ENCODE data around the gene MED31. TPM values are rescaled to one million over a fixed set of nuclear protein-coding genes. Genes with fewer than 3 reads are reported as not detected.

MED31 gene
- total and polyA plus RNA-seq, 2 donors (not counting 3 experiments of a cell fraction or from before 2014, with no cell fraction given), result 13.7 to 29.4 TPM

GRCh38 chr17:6638046-6638908 is 13.1 kb downstream of the MED31 start:
- Histone ChIP-seq H3K36me3 (ENCODE audit: control insufficient read depth in 2 of 2, extremely low read depth in 1 of 2, insufficient read depth in 2 of 2, low read length in 2 of 2) (peaks cover under 1 to 2% of the 10 kb centered on the region in 2 experiments), H3K4me1 (ENCODE audit: control insufficient read depth, extremely low read depth, insufficient read depth, low read length) (peaks cover 15% of the 10 kb centered on the region), H3K79me2 (ENCODE audit: control insufficient read depth, insufficient read depth, low read length) (peaks cover 29% of the 10 kb centered on the region), H3K9me1 (replicated peaks; ENCODE audit: control insufficient read depth, extremely low read depth, insufficient read depth, low read length) (no peaks in the 10 kb centered on the region), H2AFZ (ENCODE audit: low read depth, low read length) (no peak overlapping the region), H3K4me2 (ENCODE audit: insufficient read depth, low read length) (no peak overlapping the region), H3K9me3 (replicated peaks; ENCODE audit: control insufficient read depth, insufficient read depth, low read length) (no peaks in the 10 kb centered on the region), H3K4me3 (replicated peaks in 1 of 3; ENCODE audit: insufficient read depth in 1 of 3, low read depth in 1 of 3, low read length in 3 of 3) (no peak overlapping the region), H3K9ac (replicated peaks; ENCODE audit: extremely low read depth, insufficient read depth, low read length) (no peak overlapping the region), H4K20me1 (replicated peaks; ENCODE audit: control insufficient read depth, extremely low read depth, insufficient read depth, low read length) (no peaks in the 10 kb centered on the region), H3K27me3 (ENCODE audit: control insufficient read depth in 2 of 2, insufficient read depth in 2 of 2, low read length in 2 of 2) (no peaks in the 10 kb centered on the region), H3K27ac (ENCODE audit: insufficient read depth, low read depth, low read length) (no peak overlapping the region)
- TF ChIP-seq POLR2A (IDR thresholded peaks at IDR 0.05; ENCODE audit: low read depth, low read length) (no peak), MYC (IDR thresholded peaks at IDR 0.05; ENCODE audit: low read depth, low read length) (no peak), POLR2AphosphoS5 (IDR thresholded peaks at IDR 0.05; ENCODE audit: insufficient read depth, low read depth, low read length) (no peak), EZH2 (IDR thresholded peaks at IDR 0.05; ENCODE audit: borderline replicate concordance, low read depth, low read length, severe bottlenecking) (no peak), FOS (IDR thresholded peaks at IDR 0.05; ENCODE audit: borderline replicate concordance, insufficient read depth, low read length) (no peak), JUN (IDR thresholded peaks at IDR 0.05; ENCODE audit: borderline replicate concordance, insufficient read depth, insufficient read length, low read depth) (no peak), MAX (IDR thresholded peaks at IDR 0.05; ENCODE audit: insufficient read depth, insufficient read length) (no peak), CTCF (IDR thresholded peaks at IDR 0.05; ENCODE audit: extremely low read depth in 1 of 2, insufficient read depth in 1 of 2, low read depth in 1 of 2, low read length in 2 of 2) (no peak), GATA2 (IDR thresholded peaks at IDR 0.05; ENCODE audit: insufficient read depth, insufficient read length, low read depth, low read length) (no peak)
- POLR2A ChIA-PET, result no interaction called here
- no TSS peak for BruUV-seq (replicated peaks)
- DNase-seq (ENCODE audit: low read depth, low spot score) (no peak), FAIRE-seq (no peak)
- CTCF ChIA-PET, result interaction anchor here (5.2 kb wide), 1 partner anchor 165 kb away, joined by 38 read pairs; no protein-coding TSS in a partner anchor
- dilution Hi-C loops (cut with MboI; ENCODE audit: extremely low pct_ligation_motif_present, low sequenced_read_pairs) (no loop called here), intact Hi-C loops (cut with micrococcal nuclease) (no loop called here)

All from endothelial cell of umbilical vein (primary cell).